Fibroblast of skin of right biceps (primary cell): ENCODE measurements around the gene FGFR2.

Experiments
- DNase-seq: peaks from one replicate; pipeline ENCODE4 v3.0.0-alpha.2; 2013

FGFR2 gene

DNA sequence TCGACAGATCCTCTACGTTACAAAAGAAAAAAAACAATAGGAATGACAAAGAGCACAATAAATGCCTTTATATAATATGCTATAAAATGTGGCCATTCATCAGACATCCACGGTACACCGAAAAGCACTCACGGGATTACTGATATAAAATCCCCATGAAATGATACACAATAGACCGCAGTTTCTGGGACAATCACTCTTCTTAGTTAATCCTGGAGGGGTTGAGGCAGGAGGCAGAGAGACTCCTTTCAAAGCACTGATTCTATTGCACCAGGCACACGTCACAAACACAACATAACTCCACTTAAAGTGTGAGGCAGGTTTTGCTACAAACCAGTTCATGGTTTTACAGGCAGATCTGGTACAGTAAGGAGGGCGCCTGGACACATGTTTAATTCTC is 113.8 kb downstream of the FGFR2 start:
- no peak for DNase-seq

DNA sequence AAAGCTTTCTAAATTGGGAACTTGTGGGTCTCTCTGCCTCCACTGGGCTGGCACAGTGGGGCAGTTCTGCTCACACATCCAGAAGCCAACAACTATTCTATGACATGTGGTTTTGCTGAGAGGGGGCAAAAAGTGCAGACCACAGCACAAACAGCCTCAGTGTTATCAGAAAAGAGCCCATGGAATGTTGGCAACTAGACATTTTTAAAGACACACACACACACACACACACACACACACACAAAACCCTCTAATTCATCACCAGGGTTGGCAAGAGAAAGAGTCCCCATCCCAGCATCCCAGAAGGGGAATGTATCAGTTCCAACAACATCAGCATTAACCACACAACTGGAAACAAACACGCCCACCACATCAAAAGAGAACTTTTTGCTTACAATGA is 117.1 kb downstream of the FGFR2 start:
- DNase-seq, result peak; percentile 31

DNA sequence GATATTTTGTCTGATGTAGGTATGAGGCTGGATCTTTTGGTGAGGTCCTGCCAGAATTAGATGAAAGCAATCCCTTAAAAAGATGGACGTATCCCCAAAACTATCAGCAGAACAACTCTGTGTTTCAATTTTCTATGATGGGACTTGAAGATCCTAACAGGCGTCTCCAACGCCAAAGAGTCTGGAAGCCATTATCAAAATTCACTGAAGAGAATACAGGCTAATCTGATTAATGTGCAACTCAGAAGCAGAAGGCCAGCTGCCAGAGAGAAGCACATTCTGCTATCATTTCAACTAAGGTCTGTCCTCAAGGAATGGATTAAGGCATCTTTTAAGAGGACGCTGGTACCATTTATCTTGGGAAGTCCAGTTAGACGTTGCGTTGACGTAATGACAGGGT is 119.7 kb downstream of the FGFR2 start:
- no peak for DNase-seq

DNA sequence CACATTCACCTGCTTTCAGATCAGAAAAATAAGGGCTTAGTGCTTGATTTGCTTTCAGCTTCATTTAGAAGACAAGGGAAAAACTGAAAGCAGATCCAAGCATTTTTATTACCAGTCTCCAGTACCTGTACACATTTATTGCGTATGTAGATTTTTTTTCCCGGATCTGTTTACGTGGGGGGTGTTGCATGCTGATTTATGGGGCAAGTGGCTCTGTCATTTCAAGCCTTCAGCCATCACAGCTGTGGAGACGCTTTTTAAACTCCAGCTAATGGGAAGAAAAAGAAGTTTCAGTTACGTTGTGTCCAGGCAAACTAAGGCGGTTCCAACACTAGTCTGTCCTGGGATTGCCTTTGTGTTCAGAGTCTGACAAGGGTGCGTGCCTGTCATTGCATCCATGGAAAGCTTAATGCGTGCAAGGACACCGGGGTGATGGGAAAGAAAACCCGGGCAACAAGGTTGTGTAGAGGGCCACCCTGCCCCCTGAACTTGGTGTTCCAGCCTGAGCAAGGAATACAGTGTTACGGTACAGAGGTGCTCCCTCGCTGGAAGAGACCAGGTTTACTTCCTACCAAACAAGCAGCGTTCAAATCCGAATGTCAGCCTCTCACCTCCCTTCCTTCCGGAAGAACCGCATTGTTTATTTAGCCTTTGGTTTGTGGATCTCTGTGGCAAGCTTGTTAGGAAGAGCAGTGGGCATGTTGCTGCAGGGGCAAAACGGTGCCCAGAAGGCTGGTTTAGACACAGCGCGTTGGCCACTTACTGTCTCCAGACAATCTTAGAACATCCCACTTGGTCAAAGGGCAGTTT is 128.2 kb downstream of the FGFR2 start:
- no peak for DNase-seq

DNA sequence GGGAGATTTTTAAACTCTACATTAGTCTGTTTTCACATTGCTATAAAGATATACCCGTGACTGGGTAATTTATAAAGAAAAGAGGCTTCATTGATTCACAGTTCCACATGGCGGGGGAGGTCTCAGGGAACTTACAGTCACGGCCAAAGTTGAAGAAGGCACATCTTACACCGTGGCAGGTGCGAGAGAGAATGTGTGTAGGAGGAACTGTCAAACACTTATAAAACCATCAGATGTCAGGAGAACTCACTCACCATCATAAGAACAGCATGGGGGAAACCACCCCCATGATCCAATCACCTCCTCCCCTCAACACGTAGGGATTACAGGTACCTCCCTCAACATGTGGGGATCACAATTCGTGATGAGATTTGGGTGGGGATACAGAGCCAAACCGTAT is 129.5 kb downstream of the FGFR2 start:
- DNase-seq, result no peak

DNA sequence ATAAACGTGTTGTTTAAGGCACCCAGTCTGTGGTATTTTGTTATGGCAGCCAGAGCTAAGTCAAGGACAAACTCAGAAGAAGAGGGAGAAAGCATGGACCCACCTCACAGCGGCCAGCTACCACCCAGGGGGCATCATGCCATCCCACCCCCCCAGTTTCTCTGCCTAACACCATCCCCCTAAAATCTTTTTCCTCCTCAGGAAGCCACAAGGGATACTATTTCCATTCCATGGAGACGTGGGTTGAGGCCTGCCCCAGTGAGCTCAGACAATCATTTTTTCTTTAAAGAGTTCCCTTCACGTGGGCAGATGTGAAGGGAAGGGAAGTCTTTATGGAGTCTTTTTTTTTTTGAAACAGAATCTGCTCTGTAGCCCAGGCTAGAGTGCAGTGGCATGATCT is 131.8 kb downstream of the FGFR2 start:
- DNase-seq, result no peak

DNA sequence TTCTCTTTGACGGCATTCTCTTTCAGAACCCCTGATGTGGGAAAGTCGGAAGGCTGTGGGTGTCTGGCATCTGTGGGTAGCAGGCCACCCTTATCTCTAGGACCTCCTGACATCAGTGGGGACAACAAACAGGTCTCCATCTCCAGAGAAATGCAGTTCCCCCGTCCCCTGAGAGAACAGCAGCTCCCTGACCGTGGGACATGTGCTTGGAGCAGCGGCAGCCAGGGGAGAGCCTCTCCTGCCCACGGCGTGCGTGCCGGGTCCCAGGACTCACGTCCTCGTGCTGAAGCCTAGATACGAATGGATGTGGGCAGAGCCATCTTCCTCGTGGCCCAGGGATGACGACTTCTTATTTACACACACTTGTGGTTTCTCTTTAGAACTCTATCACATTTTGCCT is 133.0 kb downstream of the FGFR2 start:
- DNase-seq, result no peak

DNA sequence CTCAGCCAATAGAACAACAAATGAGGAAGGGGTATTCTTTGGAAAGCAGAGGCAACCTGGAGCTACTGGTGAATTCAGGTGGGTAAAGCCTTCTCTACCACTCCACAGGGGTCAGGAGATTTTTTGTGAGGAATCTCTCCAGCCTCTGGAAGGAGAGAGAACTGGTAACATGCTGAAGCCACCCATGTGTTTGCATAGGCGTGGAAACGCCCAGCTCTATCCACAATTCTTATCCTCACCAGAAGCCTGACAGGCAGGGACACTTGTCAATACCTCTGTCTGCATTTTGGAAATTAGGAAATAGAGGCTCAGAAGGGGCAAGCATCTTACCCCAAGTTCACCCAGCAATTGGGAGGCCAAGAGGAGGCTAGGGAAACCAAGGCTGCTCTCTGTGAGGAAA is 133.7 kb downstream of the FGFR2 start:
- no peak for DNase-seq

DNA sequence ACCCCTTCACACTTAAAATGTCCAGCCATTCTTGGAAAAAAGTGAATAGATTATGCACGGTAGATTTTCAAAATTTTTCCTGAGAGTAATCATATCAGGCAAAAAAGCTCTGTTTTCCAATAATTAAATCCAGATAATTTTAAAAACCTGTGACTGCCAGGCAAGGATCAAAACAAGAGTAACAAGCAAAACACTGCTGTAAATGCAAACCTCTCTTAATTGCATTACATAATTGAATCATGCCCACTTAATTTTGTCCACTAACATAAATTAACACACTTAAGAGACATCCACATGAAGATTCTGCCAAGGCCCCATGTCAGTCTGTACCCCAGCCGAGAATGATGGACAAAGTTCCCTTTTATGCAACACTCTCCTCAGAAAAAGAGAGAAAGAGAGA is 135.3 kb downstream of the FGFR2 start:
- DNase-seq, result no peak

DNA sequence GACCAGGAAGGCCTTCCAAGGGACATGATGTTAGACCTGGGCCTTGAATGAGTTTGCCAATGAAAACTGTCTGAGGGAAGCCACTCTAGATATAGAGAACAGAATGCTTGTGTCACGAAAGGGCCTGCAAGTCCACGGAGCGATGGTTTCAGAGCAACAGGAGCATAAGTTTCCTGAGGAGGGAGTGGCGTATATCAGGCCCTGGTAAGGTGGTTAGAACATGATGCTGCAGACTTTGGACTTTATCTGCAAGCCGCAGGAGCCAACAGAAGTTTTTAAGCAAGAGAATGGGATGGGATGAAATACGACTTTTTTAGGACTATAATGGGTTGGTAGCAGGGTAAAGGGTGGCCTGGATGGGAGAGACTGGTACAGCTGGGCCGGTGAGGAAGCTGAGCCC is 136.0 kb downstream of the FGFR2 start:
- no peak for DNase-seq

DNA sequence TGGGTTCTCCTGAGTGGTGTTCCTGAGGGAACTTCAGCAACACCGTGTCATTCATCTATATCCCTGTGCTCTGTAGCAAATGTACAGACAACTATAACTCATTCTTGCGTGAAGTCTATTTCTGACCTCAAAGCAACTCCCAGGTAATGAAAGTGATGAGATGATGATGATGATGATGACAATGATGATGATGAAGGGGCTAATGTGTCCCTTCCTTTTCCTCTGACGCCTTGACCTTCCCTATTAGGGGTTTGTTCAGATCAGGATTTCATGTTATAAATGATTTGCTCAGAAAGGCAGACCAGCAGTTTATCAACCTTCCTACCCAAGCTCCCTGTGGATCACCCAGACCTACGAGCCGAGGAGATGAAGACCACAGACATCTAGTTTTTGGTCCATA is 136.9 kb downstream of the FGFR2 start:
- no peak for DNase-seq

DNA sequence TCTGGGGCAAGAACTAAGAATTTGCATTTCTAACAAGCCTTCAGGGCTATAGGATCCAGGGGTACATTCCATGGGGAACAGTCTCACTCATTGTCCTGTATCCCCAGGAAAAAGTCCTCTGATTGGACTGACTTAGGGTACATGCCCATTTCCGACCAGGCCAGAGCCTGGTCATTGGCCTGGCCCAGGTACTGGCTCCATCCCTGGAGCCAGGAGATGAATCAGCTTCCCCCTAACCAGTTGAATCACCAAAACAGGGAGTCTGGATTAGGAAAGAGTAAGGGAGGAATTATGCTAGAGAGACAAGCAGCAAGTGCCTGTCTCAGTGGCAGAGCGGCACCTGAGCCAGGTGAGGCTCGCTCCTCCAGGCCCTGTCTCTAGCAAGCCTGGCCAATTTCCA is 137.5 kb downstream of the FGFR2 start:
- no peak for DNase-seq

DNA sequence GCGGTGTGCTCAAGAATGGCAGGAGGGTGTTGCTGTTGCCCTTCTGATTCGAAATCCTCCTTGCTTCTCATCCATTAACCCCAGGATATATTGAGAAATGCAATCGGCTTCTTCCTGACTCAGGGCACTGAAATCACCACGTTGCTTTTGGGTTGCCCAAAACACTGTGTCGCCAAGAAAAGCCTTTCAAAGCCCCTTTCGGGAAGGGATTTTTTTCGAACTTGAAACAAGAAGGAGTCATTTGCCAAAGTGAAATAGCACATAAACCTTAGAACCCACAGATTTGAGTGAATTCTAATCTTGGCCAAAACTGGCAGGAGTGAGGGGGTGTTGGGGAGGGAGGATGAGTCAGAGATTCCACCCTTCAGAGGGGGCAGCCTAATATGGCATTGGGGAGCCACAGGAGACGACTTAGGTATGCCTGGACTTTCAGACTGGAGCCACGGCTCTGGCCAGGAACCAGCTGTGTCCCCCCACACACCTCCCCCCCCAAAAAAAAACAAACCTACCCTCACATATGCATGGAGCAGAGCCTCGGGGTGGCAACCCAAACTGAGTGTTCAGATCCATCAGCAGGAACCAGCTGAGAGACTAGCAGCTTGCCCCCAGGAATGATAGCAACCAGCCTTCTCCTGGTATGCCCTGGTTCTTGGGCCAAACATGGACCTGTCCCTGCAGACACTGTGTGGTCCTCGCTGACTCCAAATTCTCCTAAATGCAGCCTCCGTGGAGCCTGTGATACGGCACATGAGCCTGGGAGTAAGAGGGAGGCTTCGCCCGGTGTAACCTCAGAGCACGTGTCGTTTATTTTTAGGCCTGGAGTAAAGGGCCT is 138.4 kb downstream of the FGFR2 start:
- DNase-seq, result peak; percentile 78

DNA sequence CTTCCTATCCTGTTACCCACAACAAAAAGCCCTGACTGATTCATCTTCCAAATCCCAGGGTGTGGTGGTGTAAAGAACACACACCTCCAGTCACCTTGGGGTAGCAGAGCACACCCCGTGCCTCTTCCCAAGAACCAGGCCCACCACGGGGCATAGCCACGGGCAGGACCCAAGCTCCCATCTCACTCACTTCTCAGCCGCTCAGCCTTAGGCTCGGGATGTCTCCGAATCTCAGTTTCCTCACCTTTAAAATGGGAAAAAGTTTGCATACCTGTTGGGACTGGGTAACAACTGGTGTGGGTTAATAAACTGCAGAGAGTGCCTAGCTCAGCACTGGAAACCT is 139.0 kb downstream of the FGFR2 start:
- no peak for DNase-seq

DNA sequence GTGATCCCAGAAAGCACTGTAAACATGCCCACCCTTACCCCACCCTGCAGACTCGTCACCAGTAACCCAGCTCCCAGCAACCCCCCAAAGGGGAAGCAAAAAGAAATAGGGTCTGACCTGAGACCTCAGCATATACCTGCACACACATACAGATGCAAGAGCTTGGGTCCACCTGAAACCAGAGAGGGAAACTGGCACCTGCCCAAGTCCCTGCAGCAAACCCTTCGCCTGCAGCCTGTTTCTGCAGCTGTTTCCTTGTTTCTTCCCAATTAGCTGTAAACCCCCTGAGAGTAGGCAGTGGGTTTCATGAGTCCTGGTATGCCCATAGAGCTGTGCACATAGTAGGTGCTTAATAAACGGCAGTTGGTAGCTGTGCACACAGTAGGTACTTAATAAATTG is 140.5 kb downstream of the FGFR2 start:
- no peak for DNase-seq

DNA sequence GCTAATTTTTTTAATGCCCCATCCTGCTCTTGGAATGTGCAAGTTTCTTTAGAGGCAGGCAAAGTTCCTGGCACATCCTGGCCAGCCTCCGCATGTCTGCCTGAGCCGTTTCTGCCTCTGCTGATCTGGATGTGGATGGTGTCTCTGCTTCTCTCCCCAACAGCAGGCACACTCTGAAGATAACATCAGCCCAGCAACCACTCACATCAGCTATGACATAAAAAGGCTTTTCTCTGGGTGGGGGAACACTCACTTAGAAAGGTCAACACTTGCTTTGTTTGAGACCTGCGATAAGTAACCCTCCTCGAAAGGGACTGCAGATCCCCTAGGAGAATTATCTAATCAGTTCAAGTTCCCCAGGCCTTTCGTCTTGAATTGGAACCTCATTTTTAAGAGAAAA is 142.9 kb downstream of the FGFR2 start:
- DNase-seq, result no peak

DNA sequence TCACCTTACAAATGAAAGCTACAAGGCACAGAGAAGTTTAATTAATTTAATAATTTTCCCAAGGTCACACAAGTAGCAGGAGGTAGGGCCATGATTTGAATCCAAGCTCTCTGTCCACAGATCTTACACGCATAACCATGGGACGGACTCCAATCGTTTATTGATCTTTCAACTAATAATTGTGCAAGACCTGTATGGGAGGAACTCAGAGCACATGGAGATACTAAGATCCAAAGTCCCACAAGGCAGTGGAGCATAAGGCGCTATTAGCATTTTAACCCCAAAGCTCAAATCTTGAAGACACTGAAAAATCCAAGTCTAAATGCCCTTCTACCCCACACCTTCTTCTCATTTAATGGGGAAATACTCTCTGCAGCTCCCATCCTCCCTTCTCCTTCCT is 143.5 kb downstream of the FGFR2 start:
- no peak for DNase-seq

DNA sequence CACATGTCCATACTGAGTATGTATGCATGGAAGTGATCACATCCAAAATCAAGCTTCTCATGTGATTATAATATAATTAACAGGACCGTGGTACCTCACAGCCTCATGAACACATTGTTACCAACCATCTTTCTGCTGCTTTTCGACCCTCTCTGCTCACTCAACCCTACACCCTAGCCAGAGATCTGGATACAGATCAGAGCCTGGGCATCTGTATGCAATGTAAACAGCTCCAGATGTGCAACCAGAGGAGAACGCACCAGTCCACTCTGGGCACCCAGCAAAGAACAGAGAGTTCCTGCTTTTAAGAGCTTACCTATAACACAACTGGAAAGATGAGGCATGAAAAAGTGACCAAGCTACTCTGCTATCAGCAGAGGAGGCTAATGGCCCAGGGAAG is 145.1 kb downstream of the FGFR2 start:
- DNase-seq, result no peak

DNA sequence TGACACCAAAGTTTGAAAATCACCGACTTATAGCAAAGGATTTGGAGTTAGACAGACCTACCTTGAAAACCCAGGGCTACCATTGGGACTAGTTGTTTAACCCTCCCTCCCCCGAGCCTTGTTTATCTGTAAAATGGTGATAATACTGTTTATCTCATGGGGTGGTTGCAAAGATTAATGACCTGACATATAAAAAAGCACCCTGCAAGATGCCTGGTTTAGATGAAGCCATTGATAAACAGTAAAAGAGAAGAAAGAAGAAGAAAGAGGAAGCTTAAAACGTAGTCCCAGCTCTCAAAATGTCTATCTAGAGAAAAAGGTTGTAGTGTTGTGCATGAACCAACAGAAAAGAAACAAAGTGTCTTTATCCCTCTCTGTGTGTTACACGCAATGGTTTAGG is 145.7 kb downstream of the FGFR2 start:
- DNase-seq, result no peak

DNA sequence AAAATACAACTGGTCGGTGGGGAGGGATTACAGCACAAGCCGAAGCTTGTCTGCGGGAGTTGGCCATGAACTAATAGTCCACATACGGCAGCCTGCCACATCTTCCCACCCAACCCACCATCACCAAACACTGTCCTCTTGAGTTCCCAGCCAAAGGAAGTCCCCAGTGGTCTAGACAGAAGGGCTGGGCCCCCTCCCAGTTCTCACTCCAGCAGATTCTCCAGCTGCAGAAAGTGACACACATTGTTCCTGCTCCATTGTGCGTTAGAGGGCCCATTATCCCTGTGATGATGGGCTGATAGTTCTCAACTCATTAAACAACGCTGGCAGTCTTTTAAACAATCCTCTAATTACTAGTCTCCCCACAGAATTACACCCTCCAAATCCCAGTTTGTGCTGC is 148.0 kb downstream of the FGFR2 start:
- DNase-seq, result no peak

DNA sequence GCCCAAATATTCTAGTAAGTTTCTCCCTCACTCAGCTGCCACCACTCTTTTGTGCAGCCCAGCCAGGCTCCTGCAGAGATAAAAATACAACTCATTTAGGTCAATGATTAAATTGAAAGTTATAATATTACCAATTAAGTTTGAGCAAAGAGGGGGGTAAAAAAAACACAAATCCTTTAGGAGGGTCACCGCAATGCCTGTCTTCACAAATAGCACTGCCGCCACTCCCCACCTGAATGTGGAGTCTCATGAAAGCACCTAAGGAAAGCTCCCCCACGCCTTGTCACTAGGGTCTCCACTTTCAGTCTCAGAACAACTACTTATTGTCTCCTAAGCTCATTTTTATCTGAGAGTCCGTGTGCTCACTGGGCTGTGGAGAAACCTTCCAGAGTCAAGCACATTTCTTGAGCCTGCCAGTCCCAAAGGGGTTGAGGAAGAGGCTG is 148.7 kb downstream of the FGFR2 start:
- no peak for DNase-seq

DNA sequence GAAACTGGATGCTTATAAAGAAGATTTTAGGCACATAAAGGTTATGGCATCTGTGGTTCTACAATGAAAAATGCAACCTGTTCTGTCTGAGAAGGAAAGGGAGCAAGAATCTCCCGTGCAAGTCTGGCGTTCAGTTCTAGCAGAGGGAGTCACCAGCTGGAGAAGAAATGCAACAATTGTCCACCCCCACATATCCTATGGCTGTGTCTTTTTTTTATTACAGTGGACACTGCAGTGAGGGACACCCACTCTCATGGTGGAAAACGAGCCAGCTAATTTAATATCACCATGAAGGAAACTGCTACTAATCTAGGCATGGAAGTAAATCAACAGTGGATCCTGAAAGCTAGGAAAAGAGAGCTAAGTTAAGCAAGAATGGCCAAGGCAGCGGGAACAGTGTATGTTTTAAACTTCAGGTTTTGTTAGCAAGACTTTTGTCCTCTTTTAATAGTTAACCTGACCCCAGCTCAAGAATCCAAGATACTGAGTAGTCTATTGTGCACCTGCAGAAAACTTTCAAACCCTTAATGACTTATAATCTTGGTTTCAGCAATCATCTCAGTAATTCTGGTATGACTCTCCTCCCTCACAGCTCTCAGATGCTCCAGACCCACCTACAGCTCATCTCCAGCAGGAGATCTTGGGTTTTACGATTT is 149.3 kb downstream of the FGFR2 start:
- no peak for DNase-seq

DNA sequence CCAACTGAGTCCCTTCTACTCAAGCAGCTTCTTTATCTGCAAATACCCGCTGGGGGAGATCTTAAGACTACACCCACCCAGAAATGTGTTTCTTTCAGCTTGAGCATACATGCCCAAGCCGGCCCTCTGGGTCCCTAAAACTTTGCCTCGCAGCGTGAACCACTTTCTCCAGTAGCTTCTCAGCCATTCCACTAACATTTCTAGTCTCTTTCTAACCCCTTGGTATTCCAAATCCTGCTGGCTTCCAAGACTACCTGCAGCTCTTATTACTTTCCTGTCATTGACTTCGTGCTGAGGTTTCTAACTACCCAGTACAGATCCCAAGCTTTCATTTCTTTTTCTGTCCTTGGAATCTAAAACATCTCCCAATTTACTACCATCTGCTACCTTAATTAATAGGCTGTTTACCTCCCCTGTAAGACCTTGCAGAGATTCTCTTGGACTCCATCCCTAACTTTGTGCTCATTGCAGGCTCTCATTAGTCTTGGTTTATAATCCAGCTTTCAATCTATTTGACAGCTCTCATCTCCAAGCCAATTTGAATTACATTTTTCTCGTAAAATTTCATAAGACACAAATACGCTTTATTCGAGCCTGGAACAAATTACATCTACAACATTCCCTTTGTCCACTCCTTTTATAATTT is 153.6 kb downstream of the FGFR2 start:
- DNase-seq, result no peak
